DMS79 treated with DMSO at 0.1 percent for 48 hours (cell line): ENCODE measurements around the gene SLC28A3.
"Not testable (repeated sequence)": the region's sequence is repeated elsewhere in the genome, so short reads cannot be mapped to it uniquely, and the experiment has no call there.

Experiments
- DNase-seq: peaks from one replicate; lab custom pipeline; 2025; lab: John Stamatoyannopoulos, UW

The SLC28A3 gene, protein sequence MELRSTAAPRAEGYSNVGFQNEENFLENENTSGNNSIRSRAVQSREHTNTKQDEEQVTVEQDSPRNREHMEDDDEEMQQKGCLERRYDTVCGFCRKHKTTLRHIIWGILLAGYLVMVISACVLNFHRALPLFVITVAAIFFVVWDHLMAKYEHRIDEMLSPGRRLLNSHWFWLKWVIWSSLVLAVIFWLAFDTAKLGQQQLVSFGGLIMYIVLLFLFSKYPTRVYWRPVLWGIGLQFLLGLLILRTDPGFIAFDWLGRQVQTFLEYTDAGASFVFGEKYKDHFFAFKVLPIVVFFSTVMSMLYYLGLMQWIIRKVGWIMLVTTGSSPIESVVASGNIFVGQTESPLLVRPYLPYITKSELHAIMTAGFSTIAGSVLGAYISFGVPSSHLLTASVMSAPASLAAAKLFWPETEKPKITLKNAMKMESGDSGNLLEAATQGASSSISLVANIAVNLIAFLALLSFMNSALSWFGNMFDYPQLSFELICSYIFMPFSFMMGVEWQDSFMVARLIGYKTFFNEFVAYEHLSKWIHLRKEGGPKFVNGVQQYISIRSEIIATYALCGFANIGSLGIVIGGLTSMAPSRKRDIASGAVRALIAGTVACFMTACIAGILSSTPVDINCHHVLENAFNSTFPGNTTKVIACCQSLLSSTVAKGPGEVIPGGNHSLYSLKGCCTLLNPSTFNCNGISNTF

DNA sequence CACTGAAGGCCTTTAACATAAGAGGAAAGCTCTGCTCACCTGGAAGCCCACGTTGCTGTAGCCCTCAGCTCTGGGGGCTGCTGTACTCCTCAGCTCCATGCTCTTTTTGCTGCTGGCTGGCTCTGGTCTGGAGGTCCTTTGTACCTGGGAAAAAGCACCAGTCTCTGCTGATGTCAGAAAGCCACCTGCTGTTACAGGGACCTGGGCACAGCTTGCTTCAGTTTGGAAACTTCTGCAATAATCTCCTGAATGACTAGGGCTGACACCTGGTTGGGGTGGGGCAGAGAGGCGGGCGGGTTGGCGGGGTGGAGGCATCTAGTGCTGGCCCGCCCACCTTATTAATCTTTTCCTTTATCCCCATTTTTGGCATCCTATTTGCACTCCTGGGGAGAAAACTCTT is at the start of gene SLC28A3:
SLC28A3 (minus strand) TSS at position 224 of the 400 bp plus-strand sequence; CDS start at position 99, 125 bp downstream.
- DNase-seq: no peak

DNA sequence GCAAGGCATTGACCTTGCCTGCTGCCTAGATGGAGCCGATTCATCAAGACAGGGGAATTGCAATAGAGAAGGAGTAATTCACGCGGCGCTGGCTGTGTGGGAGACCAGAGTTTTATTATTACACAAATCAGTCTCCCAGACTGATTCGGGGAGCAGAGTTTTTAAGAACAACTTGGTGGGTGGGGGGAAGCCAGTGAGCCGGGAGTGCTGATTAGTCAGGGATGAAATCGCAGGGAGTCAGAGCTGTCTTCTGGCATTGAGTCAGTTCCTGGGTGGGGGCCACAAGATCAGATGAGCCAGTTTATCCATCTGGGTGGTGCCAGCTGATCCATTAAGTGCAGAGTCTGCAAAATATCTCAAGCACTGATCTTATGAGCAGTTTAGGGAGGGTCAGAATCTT is 49.7 kb upstream of the SLC28A3 start:
- not testable (repeated sequence) for DNase-seq

DNA sequence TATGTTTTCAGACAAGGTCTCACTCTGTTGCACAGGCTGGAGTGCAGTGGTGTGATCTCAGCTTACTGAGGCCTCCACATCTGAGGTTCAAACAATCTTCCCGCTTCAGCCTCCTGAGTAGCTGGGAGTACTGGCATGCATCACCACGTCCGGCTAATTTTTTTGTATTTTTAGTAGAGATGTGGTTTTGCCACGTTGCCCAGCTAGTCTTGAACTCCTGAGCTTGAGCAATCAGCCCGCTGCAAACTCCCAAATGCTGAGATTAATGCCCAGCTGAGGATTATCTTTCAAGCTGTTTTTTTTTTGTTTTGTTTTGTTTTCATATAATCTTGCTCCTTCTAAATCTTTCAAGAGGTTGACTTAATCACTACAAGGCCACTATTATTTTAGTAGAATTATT is 47.3 kb upstream of the SLC28A3 start:
- no peak for DNase-seq

DNA sequence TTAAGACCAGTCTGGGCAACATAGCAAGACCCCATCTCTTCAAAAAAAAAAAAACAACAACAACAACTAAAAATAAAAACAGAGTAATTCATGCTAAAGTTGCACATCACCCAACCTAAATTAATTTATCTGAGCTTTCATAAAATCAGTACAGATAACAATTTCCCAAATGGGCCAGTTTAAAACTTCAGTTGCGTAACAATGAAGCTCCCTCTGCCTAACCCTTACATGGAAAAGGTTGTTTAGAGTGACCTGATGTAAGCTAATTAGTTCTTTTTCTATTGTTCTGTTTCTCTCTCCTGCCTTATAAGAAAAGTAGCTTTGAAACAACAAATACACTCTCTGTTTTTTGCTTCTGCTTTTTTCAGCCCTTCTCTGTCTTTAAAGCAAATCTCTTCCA is 46.2 kb upstream of the SLC28A3 start:
- no peak for DNase-seq

DNA sequence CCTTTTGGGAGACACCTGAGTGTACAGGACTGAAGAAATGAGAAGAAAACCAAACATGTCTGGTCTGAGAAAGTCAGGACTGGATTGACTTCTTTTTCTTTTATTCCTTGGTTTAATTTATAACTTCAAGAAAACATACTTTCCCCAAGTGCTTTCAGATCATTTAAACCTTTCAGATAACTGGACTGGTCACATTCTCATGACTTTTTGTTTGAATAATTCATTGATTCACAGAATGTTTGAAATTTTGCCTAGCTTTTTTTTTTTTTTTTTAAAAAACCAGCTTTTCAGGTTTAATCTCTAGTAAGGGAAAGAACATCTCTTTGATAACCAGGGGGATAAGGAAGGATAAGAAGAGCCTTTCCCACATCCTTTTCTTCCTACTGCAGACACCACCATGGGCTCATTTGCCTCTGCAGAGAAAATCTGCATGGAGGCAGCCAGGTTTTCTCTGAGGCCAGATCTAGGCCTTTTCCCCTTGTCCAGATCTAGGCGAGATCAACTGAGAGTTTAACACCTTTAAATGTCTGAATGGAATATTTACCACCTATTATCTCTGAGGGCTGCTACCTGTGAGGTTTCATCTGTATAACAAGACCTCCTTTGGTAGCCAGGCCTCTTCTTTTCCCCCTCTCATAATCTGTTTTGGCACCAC is 45.0 kb upstream of the SLC28A3 start:
- DNase-seq: no peak

DNA sequence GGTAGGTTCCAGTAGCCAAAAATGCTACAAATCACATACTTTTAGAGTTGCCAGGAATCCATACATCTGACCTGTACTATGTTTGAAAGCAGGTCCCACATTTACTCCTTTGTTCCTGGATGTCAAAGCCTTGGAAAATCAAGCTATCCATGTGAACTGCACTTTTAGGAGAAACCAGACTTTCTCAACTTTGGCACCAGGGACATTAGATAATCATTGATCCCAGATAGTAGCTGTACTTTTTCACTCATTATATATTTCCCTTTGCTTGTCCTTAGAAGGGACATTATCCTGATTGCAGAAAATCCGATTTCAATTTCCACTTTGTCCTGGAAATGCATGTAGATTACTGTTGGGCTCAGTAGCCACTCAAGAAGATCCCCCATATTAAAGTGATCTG is 44.1 kb upstream of the SLC28A3 start:
- DNase-seq: no peak

DNA sequence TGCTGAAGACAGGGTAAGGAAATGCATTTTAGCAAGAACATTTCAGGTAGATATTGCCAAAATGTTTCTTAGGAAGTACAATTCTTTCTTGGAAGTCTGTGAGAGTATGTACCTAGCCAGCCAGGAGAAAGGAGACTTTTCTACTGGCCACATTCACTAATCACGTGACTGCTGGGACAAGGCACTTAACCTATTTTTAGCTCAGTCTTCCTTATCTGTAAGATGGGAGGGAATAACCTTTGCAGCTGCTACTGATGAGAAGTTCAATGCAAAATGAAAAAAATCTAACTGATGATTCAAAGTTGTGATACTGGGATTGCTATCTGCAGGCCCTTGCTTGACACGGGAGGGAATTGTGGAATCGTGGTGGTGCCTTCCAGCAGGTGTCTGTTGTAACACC is 42.6 kb upstream of the SLC28A3 start:
- DNase-seq: no peak

DNA sequence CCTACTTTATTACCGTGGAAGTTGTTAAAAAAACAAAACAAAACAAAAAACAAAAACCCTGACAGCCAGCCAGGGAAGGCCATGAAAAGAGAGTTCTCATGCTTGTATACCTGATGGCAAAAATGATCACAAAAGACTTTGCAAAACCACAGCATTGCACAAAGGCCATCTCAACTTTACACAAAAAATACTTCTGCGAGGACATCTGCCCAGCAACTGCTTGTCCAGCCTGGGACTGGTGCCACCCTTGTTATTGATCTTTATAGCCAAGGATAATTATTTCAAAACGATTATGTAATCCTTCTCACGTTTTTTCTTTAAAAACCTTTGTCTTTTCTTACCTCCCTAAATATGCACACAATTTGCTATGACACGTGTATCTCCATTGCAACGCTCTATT is 42.2 kb upstream of the SLC28A3 start:
- no peak for DNase-seq

DNA sequence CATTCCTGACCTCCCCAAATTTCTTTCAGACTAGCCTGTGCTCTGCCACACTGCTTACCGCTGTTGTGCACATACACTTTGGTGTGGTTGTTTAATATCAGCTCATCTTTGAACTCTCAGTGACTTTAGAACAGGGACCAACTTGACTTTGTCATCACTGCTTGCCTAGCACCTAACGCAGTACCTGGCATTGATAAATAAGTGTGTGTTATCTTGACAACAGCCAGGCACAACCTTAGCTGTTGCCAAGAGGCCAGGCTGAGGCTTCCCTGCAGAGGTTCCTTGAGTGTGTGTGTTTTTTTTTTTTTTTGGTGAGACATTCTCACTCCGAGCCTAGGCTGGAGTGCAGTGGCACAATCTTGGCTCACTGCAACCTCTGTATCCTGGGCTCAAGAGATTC is 41.0 kb upstream of the SLC28A3 start:
- DNase-seq: no peak

DNA sequence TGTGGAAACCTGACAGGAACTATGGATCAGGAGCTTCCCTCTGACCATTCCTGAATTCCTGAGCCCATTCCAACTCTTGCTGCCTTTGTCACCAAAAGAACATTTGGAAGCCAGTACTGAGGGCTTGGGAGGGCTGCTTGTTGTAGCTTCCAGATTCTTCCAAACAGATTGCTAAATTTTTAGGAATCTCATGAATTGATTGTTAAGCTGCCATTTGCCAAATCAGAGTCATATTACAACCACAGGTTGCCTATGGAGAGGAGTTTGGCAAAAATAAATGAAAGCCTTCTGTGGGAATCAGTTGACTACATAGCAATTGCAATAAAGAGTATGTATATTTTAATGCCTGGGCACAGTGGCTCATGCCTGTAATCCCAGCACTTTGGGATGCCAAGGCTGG is 39.2 kb upstream of the SLC28A3 start:
- no peak for DNase-seq

DNA sequence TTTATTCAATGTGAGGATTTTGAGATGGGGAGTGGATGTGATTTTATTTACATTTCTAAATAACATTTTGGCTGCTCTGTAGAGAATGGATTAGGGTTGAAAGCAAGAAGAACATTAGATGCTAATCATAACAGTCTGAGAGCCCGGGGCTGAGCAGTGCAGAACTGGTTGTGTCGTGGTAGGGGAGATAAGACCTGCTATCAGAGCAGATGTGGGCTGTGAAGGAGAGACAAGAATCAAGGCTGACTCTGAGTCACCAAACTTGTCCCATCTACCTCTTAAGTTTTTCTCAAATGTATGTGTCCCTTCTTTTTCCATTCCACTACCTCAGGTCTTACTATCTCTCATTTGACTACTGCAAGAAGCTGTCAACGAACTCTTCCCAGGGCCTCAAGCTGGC is 35.4 kb upstream of the SLC28A3 start:
- no peak for DNase-seq

DNA sequence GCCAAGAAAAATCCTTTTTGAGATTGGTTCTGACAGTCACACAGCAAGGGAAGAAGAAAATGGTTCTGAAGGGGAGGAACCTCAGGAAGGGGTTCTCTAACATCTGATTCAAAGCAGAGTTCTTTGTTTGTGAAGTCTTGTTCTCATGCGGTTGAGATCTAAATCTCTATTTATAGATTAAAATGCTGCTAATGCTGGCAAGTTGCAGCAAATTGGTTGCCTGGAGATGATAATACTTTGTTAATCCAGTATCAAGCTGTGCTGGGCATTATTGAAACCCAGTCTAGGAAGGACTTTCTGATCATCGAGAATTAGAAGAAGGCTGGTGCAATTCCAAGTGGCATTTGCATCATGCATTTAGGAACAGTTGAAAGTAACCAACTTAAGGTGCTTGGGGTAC is 34.0 kb upstream of the SLC28A3 start:
- DNase-seq: no peak

DNA sequence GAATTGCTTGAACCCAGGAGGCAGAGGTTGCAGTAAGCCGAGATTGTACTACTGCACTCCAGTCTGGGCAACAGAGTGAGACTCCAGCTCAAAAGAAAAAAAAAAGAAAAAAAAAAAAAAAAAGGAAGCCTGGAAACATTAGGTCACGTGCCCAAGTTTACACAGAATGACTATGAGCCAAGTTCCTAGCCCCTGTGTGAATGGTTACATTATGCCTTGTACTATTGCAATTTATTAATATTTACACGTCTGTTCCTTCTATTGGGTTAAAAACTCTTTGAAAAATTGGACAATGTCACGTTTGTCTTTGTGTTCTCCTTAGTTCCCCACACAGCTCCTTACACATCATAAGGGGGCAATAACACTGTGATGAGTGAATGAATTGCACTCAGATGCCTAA is 33.5 kb upstream of the SLC28A3 start:
- no peak for DNase-seq

DNA sequence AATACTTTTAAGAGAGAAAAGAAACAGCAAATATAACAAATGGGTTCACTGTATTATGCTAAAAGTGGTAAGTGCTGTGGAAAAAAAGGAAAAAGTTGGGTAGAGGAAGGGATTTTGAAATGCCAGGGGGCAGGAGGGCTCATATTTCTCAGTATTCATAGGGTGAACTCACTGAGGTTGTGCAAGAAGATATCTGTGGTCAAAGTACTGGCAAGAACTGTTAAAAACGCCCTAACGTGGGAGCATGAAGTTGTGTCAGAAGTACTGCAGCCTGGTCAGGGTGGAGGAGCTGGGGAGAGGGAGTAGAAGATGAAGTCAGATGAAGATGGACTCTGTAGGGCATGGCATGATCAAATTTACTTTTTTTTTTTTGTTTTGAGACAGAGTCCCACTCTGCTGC is 31.2 kb upstream of the SLC28A3 start:
- no peak for DNase-seq

DNA sequence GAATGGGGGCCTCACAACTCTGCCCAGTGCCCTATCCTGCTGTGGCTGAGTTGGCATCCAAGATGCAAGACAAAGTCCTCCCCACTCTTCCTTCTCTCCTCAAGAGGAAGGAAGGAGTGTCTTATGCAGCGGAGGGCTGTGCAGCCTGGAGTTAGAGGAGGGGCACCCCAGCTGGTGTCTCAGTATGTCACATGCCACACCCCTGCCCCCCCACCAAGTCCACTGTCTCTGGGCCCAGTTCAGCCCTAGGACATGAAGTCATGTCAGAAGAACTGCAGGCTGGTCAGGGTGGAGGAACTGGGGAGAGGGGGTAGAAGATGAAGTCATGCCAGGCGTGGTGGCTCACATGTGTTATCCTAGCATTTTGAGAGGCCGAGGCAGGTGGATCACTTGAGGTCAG is 28.0 kb upstream of the SLC28A3 start:
- no peak for DNase-seq

DNA sequence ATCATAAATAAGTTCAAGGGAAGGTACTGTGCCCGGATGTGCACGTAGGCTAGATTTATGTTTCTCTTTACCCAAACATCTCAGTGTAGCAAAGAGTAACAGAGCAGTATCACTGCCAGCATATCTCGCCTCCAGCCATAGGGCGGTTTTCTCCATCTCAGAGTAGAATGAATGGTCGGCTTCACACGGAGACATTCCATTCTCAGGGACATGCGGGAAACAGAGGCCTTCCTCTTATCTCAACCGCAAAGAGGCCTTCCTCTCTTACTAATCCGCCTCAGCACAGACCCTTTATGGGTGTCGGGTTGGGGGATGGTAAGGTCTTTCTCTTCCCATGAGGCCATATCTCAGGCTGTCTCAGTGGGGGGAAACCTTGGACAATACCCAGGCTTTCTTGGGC is 27.2 kb upstream of the SLC28A3 start:
- not testable (repeated sequence) for DNase-seq

DNA sequence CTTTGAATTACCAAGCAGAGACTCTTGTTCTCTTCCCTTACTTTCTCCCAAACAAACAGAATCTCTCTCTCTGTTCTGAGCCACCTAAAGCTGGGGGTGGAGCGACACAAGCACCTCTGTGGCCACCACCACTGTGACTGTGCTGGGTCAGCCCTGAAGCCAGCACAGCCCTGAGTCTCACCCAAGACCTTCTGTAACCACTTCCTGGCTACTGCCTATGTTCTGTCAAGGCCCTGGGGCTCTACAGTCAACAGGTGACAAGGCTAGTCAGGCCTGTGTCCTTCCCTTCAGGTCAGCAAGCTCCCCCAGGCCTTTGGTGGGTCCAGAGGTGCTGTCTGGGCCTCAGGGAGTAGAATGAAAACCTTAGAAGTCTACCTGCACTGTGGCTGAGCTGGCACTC is 26.1 kb upstream of the SLC28A3 start:
- DNase-seq: no peak

DNA sequence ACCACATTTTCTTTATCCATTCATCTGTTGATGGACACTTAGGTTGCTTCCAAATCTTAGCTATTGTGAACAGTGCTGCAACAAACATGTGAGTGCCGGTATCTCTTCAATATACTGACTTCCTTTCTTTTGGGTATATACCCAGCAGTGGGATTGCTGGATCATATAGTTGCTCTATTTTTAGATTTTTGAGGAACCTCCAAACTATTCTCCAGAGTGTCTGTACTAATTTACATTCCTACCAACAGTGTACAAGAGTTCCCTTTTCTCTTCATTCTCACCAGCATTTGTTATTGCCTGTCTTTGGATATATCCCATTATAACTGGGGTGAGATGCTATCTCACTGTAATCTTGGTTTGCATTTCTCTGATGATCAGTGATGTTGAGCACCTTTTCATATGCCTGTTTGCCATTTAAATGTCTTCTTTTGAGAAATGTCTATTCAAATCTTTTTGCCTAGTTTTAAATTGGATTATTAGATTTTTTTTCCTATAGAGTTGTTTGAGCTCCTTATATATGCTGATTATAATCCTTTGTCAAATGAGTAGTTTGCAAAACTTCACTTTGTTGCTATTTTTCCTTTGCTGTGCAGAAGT is 24.4 kb upstream of the SLC28A3 start:
- DNase-seq: not testable (repeated sequence)

DNA sequence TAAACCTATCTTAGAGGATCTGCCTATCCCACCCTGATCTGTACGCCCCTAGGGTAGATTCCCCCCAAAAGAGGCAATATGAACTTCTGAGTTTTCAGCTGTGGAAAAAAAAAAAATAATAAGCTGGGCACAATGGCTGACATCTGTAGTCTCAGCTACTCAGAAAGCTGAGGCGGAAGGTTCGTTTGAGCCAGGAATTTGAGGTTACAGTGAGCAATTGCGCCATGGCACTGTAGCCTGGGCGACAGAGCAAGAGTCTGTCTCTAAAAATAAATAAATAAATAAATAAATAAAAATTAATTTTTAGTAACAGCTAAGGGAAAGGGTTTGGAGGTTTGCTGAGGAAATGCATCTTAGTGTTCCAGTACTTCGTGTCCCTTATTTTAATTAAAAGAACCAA is 21.1 kb upstream of the SLC28A3 start:
- DNase-seq: no peak

DNA sequence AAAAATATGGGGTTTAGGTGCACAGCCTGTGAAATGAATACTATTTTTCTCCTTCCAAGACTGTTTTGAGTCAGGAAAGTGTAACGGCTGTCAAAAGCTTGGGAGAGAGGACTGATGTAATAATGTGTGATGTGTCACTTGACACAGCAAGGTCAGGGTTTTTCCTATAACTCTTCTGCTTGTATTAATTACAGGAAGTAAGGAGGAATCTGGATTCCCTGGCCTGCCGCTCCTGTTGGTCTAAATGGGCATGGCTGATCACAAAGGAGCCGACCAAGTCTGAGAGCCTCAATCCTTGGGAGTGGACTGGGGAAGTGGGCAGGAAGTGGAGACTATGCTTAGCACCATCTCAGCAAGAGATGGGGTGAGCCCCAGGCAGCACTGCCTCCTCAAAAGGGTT is 16.7 kb upstream of the SLC28A3 start:
- no peak for DNase-seq

DNA sequence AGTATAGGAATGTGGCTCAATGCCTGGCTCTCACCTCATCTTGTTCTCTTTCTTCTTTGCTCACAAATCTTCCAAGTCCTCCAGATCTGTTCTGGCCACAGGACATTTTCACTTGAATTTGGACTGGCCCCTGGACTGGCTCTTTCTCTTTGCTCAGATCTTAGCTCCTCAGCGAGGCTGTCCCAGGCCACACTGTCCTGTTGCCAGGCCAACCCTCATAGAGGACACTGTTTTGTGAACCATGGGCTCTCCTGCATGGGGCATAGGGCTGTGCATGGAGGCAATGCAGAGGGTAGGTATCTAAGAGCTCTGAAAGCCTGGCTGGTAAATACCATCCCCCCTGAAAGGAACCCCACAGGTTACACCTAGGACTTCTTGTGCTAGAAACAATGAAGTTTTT is 13.5 kb upstream of the SLC28A3 start:
- no peak for DNase-seq

DNA sequence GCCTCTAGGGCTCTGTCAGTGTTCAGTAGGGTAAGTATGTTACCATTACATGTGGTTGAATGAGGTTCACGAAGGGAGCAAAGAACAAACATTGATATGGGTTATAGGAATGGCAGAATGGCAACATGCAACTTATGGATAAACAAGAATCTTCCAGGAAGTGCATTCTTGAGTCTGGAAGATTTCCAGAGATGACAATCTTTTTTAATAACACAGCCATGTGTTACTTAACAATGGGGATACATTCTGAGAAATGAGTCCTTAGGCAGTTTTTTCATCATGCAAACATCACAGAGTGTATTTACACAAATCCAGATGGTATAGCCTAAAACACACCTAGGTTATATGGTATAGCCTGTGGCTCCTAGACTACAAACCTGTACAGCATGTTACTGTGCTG is 9.1 kb upstream of the SLC28A3 start:
- no peak for DNase-seq

DNA sequence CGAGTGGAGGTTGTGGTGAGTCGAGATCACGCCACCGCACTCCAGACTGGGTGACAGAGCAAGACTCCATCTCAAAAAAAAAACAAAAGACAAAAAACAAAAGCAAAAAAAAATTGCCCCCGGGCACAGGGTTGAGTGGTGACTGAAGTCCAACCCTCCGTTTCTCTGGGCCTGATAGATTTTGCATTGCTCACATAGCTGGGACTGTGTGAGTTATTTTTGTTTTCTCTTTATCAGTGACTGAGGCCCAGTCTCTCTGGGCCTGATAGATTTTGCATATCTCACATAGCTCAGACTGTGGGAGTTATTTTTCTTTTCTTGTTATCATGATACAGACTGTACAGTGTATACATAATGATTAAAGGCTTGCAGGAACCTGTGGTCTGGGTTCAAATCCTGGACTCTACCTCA is 2.6 kb upstream of the SLC28A3 start:
- DNase-seq: no peak
